Omental fat pad (tissue), 4 donors: ENCODE data around the gene STT3B. TPM values are rescaled to one million over a fixed set of nuclear protein-coding genes. Genes with fewer than 3 reads are reported as not detected.

Experiments
- ATAC-seq: fragments of 150-250 bp; one replicate; pipeline ENCODE4 v1.9.1; 2016; ENCODE audit warnings: mild to moderate bottlenecking, moderate library complexity; ENCODE audit not compliant: low FRiP score
- DNase-seq: peaks from one replicate; pipeline ENCODE4 v3.0.0-alpha.2; 2019; ENCODE audit warnings: low spot score
- total RNA-seq, 4 donors: library from RNA; depleted of rRNA; stranded (reverse); fragments of >200 nt; gene quantifications; one replicate each; pipeline ENCODE4 v1.1.0, GENCODE V29; 2016
- TF ChIP-seq, protein P1 (sequence below), 3 donors: fragments of 450-650 bp; IDR thresholded peaks; one replicate each; pipeline ENCODE4 v1.5.1; 2016 to 2017; ENCODE audit warnings: antibody characterized with exemption in 3 of 3, mild to moderate bottlenecking in 3 of 3, moderate library complexity in 2 of 3

STT3B gene
- total RNA-seq, 4 donors from 2014 or later: 74.4 to 126 (median 97.5) TPM

DNA sequence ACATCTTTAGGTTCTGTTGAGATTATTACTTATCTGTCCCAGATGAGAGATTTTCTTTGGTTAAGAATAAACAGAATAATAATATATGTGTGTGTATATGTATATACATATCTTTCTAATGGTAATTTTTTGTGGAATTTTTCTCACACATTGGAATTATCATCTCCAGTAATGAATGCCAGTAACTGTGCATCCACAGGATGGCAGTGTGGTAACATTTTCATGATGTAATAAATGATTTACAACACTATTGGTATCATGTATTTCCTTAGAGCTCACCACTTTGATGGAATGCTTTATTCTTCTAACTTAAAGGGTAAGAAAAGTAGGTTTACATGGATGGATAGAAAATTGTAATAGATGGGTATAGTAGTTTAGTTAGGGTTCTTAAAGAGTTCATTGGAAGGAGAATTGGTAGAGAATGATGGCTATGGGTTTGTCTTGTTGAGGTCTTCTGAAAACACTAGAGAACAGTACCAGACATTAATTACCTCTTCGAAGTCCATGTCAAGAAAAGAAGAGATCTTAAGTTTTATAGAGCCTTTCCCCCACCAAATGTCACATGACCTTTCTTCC lies 78.1 kb downstream of the STT3B start:
- DNase-seq (no peak), ATAC-seq (no peak)
- TF ChIP-seq, protein P1, sequence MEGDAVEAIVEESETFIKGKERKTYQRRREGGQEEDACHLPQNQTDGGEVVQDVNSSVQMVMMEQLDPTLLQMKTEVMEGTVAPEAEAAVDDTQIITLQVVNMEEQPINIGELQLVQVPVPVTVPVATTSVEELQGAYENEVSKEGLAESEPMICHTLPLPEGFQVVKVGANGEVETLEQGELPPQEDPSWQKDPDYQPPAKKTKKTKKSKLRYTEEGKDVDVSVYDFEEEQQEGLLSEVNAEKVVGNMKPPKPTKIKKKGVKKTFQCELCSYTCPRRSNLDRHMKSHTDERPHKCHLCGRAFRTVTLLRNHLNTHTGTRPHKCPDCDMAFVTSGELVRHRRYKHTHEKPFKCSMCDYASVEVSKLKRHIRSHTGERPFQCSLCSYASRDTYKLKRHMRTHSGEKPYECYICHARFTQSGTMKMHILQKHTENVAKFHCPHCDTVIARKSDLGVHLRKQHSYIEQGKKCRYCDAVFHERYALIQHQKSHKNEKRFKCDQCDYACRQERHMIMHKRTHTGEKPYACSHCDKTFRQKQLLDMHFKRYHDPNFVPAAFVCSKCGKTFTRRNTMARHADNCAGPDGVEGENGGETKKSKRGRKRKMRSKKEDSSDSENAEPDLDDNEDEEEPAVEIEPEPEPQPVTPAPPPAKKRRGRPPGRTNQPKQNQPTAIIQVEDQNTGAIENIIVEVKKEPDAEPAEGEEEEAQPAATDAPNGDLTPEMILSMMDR (IDR thresholded peaks at IDR 0.05): no peak

DNA sequence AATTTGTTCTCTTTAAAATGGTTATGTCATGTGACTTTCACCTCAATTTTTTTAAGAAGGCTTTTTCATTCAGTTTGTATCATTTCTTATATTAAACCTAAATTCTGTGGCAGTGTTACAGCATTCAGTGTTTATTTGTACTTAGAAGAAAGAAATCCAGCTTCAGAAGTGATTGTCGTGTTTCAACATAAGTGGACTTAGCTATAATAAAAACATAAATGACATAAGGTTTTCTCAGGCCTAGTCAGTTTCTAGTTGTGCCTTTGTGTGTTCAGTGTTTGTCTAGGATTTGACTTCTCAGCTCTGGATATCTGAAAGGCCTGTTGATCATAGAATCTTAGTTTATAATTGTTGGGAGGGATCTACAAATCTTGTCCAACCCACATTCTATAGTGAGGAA lies 80.5 kb downstream of the STT3B start:
- no peak for DNase-seq
- TF ChIP-seq, protein P1 (IDR thresholded peaks at IDR 0.05): no peak

DNA sequence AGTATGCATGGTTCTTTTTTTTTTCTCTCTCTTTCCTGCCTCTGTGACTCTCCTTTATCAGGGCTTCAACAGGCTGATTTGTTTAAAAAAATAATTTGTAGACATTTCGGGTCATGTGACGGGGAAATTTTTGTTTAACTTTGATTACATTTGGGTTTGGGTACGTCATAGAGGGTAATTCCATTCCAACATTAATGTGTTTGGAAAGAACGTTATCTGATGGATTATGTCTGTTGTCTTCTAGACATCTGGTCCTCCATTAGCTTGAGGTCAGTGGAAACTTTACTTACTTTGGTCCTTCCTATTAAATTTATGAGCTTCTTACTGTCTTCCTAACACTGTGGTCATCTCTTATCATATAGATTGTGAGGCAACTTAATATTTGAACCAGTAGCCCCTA lies 80.9 kb downstream of the STT3B start:
- DNase-seq (no peak), ATAC-seq (no peak)
- TF ChIP-seq, protein P1 (IDR thresholded peaks at IDR 0.05): no peak

More for the DNA sequence above, 80.5 kb downstream of the STT3B start:
- no peak for ATAC-seq

DNA sequence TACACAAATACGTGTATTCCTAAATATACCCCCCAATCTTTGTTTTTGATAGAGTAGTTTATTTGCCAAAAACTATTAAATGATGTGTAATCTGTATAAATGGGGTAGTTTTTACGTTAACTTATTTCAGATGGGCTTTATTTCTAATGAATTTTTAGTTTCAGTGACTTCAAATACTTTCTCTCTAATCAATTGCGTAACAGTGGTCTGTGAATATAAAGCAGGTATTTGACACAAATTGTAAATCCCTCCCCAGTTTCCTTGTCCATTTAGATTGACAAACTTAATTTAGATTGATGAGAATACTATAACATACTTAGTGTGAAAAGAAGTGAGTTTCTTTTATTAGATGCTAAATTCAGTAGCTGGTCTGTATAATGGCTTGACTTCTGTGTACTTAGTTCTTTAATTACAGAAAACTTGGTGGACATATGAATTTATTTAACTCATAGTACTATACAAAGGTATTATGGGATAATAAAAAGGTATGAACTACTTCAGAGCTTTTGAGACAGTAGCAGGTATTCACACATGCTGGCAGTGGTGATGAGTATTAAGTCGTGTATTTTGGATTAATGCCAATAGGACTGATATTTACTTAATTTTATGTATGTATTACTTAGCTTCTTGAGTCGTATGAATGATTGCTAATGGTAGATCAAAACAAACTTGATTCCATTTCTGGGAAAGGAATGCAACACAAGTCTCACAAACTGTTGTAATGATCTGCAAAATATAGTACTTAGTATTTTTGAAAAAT lies 81.6 kb downstream of the STT3B start:
- DNase-seq (no peak), ATAC-seq (no peak)
- TF ChIP-seq, protein P1 (IDR thresholded peaks at IDR 0.05): no peak

DNA sequence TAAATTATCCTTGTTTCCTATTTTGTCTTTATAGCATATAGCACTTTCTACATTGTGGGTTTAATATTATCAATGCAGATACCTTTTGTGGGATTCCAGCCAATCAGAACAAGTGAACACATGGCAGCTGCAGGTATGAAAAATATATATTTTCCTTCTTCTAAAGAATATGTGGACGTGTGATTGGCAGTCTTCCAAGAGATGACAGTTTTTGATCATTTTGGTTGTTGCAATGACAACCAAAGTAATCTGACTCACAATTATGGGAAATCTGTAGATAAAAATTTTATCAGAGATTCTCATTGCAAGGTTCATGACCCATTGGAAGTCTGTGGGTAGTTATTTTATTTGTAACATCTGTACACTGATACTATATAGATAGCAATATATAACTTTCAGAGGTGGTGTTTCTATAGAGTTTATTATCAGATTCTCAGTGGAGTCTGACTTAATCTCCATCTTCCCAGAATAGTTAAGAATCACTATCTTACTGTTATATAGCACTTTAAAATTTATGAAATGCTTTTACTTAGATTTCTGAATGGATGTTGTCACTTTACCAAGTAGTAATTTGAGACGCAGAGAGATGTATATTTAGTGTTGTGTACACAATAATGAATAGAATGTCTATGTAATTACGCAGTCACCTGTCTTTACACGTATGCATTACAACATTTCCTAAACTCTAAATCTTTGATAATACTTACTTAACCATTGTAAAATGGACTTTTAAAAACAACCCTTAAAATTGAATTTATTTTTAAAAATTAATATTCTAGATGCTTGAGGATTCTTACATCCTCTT lies 82.5 kb downstream of the STT3B start:
- TF ChIP-seq, protein P1 (IDR thresholded peaks at IDR 0.05): no peak
- DNase-seq (no peak), ATAC-seq (no peak)

DNA sequence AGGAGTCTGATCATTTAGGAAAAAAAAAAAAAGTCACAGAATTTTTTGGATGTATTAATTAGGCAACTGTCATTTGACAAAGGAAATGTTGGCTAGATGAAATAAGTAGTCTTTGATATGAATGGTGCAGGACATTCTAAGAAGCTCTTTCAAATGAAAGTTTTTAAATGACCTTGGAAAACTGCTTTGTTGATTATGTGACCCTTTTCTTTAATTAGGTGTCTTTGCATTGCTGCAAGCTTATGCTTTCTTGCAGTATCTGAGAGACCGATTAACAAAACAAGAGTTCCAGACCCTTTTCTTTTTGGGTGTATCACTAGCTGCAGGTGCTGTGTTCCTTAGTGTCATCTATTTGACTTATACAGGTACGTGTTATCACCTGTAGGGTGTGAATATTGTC lies 84.0 kb downstream of the STT3B start:
- TF ChIP-seq, protein P1 (IDR thresholded peaks at IDR 0.05): no peak
- ATAC-seq (no peak), DNase-seq (no peak)
